Heart right ventricle (tissue), 16 donors: ENCODE results near the gene PSD4. TPM values are rescaled to one million over a fixed set of nuclear protein-coding genes. Genes with fewer than 3 reads are reported as not detected.

Experiments used
- ATAC-seq, 8 donors: fragments of 200-7000 bp; cut with Tn5 transposase; one replicate each; pipeline ENCODE4 v1.9.1; 2020; ENCODE audit warnings: mild to moderate bottlenecking in 8 of 8, moderate library complexity in 8 of 8, moderate number of reproducible peaks in 1 of 8
- DNase-seq, 2 donors: peaks; one replicate each; pipeline ENCODE4 v3.0.0-alpha.2; 2020
- H3K27ac ChIP-seq, 10 donors: fragments of 200-600 bp; sonication (generic) in 2 of 10; one replicate each; pipeline versions ENCODE4 v1.5.0 to v1.8.0; 2020 to 2022; ENCODE audit warnings: mild to moderate bottlenecking in 3 of 10
- H3K27me3 ChIP-seq, 7 donors: fragments of 200-600 bp; one replicate each; pipeline ENCODE4 v1.8.0; 2021 to 2022; ENCODE audit warnings: mild to moderate bottlenecking in 2 of 7
- H3K36me3 ChIP-seq, 9 donors: fragments of 200-600 bp; sonication (generic) in 1 of 9; one replicate each; pipeline versions ENCODE4 v1.5.0 to v1.8.0; 2020 to 2022; ENCODE audit warnings: mild to moderate bottlenecking in 2 of 9
- H3K4me1 ChIP-seq, 9 donors: fragments of 200-600 bp; sonication (generic) in 1 of 9; one replicate each; pipeline versions ENCODE4 v1.5.0 to v1.8.0; 2020 to 2022; ENCODE audit warnings: mild to moderate bottlenecking in 4 of 9
- H3K4me3 ChIP-seq, 10 donors: fragments of 200-600 bp; sonication (generic) in 2 of 10; one replicate each; pipeline versions ENCODE4 v1.5.0 to v1.8.0; 2020 to 2022; ENCODE audit warnings: mild to moderate bottlenecking in 7 of 10, moderate library complexity in 2 of 10
- H3K9me3 ChIP-seq, 11 donors: fragments of 200-600 bp in 10 of 11; sonication (generic) in 2 of 11; one replicate each; pipeline versions ENCODE4 v1.5.0 to v1.8.0; 2013 to 2022; ENCODE audit warnings: mild to moderate bottlenecking in 2 of 11, control low read depth in 1 of 11, moderate library complexity in 1 of 11
- WGBS, 2 donors: extraction: QIAGEN DNeasy Blood & Tissue Kit; methylation state at CpG; one replicate each; pipeline ENCODE4 v1.1.7; 2013; ENCODE audit warnings: inconsistent platforms in 1 of 2; 5-methylcytosine and 5-hydroxymethylcytosine counted together
- intact Hi-C, 10 donors: fragments of 100-400 bp; cut with DNase I; formaldehyde crosslinking; loops; one replicate each; pipeline versions ENCODE4 v1.11.1 to v1.14.2; 2022
- polyA plus RNA-seq, 2 donors: library from polyadenylated mRNA; stranded (reverse); fragments of 200-250 nt; gene quantifications; one replicate each; pipeline ENCODE4 v1.2.3, GENCODE V29; 2013
- total RNA-seq, 10 donors: library from RNA; stranded (reverse); fragmentation: NEBNext Ultra II Directional in 3 of 10; extraction: Animal tissue kit (Norgen Biotek cat#: 25700) in 3 of 10; gene quantifications; one replicate each; pipeline versions ENCODE4 v1.2.1 to v1.2.4, GENCODE V29; 2021 to 2023
- TF ChIP-seq, protein P1 (sequence below), 9 donors: fragments of 200-600 bp; sonication (generic) in 2 of 9; IDR thresholded peaks; one replicate each; pipeline versions ENCODE4 v1.5.0 to v1.8.0; 2021 to 2022; ENCODE audit warnings: antibody characterized with exemption in 9 of 9, mild to moderate bottlenecking in 5 of 9, moderate library complexity in 1 of 9
- donor health status: Arrhythmogenic right ventricular cardiomyopathy.
- donor health status: ischemic (EF 13 %, LVEDD 7.1; RV severe dilation, severe dysfunction).
- donor health status: healthy with polysubstance abuse.
- donor health status: DM: no; HTN: yes; CAD: no.
- donor health status: DM: no; HTN: no; CAD: no.
- donor health status: ischemic (EF 25% LVEDD 6.9; RV normal size, moderate dysfunction).
- donor health status: ischemic (EF 25% LVEDD 5.7; RV mildly dilated, moderate dysfunction).
- donor health status: healthy.
- donor health status: DM: yes; HTN: yes; CAD: no.
- donor health status: Ischemic cardiomyopathy.
- donor health status: ischemic (EF 35%, LVEDD 5.7; RV mildly dilated, moderate dysfunction).
- donor health status: nonischemic (EF 11% LVEDD 7.7; RV severe dilation, severe dysfunction).
- donor health status: DM: yes; HTN: yes; CAD: no.
- donor health status: PGD.
- donor health status: ischemic (EF 29% LVEDD 5.4; RV normal size, mild dysfunction).
- donor health status: nonischemic (EF 23%, LVEDD 6.1; RV moderate dilation, normal function).

The PSD4 gene
- total and polyA plus RNA-seq, 12 donors = 1.0 to 13.0 (median 1.7) TPM

DNA sequence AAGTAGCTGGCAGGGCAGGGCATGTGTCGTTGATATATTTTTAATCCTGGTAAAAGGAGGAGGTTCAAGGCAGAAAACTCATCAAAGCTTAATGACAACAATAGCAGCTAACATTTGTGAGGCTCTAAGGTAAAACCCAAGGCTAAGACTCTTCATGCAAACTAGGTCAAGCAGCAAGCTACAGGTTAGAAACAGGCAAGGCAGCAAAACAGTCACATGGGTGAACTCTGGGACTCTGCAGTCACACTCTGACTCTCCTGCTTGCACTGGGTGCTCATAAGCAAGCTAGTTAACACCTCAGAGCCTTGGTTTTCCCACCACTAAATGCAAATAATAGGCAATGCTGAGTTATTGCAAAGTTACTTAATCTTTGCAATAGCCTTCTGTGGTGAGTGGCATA lies 38.5 kb upstream of the PSD4 start:
- Histone ChIP-seq H3K9me3 (no peaks in the 10 kb centered on the region), H3K4me3 (no peak overlapping the region), H3K27me3 (peaks cover 0 to 5% (median 0%) of the 10 kb centered on the region in 7 donors), H3K27ac (no peak overlapping the region), H3K36me3 (peaks cover 0 to 12% (median 0%) of the 10 kb centered on the region in 9 donors), H3K4me1 (peaks cover 0 to 6% (median 0%) of the 10 kb centered on the region in 9 donors)
- ATAC-seq (no peak), DNase-seq (no peak)
- intact Hi-C loops = loop anchor here in 9 of 10 donors (5.0 to 10.0 kb wide), 8 partner anchors 59 to 257 kb away; no protein-coding TSS in a partner anchor
- TF ChIP-seq, protein P1, sequence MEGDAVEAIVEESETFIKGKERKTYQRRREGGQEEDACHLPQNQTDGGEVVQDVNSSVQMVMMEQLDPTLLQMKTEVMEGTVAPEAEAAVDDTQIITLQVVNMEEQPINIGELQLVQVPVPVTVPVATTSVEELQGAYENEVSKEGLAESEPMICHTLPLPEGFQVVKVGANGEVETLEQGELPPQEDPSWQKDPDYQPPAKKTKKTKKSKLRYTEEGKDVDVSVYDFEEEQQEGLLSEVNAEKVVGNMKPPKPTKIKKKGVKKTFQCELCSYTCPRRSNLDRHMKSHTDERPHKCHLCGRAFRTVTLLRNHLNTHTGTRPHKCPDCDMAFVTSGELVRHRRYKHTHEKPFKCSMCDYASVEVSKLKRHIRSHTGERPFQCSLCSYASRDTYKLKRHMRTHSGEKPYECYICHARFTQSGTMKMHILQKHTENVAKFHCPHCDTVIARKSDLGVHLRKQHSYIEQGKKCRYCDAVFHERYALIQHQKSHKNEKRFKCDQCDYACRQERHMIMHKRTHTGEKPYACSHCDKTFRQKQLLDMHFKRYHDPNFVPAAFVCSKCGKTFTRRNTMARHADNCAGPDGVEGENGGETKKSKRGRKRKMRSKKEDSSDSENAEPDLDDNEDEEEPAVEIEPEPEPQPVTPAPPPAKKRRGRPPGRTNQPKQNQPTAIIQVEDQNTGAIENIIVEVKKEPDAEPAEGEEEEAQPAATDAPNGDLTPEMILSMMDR (IDR thresholded peaks at IDR 0.05) = no peak
- WGBS, 2 donors = 83 to 85% methylated on average over 1 of the region's 1 CpG

DNA sequence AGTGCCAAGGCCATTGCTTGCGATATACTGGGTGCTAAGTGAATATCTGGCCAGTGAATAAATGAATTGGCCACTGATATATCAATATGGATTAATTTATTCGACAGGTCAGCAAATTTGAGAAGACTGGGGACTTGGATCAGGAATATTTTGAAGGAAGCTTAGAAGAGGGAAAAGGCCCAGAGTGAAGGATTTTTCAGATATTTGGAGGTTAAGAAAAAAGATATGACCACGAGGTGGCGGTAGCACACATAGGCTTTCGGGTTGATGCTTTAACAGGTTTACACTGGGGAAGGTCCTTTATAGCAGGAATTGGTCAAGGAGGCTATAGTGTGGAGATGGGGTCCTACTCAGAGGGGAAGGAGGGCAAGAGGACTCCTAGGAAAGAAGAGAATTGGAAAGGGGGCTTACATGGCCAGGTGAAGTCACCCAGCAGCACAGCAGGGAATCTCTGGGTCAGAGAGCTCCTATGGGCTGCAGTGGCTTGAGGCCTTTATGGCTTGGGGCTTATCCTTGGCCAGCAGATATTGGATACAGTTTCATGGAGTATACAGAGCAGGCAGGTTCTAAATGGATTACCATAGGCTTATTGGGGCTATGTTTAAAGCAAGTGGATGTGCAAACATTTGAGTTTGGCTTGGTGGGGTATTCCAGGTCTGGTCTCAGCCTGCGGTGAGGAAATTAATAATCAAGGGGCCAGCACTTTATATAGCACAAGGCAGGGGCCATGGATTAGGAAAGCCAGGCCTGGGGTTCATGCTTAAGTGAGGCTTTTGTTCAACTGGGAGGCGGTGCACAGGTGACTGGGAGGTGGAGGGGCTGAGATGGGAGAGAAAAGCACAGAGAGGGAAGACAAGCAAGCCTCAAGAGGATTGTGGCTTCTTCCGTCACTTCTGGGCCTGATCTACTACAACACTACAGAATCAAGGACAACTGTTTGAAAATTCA lies 36.7 kb upstream of the PSD4 start:
- peaks cover 0 to 6% (median 0%) of the 10 kb centered on the region in 9 donors for H3K4me1 ChIP-seq
- H3K4me3 ChIP-seq = no peak overlapping the region
- WGBS, 2 donors = 47 to 50% methylated on average over 8 of the region's 8 CpGs
- DNase-seq = no peak
- H3K36me3 ChIP-seq = peaks cover 0 to 12% (median 0%) of the 10 kb centered on the region in 9 donors
- H3K9me3 ChIP-seq = no peaks in the 10 kb centered on the region
- peak in 4 of 8 donors; percentile 31 to 56 (median 36) for ATAC-seq
- H3K27ac ChIP-seq = no peak overlapping the region
- TF ChIP-seq, protein P1 (IDR thresholded peaks at IDR 0.05) = peak; percentile 18 to 67 (median 52)
- intact Hi-C loops = loop anchor here in 9 of 10 donors (2.0 to 10.0 kb wide), 9 partner anchors 58 to 255 kb away; no protein-coding TSS in a partner anchor
- H3K27me3 ChIP-seq = peaks cover 0 to 5% (median 0%) of the 10 kb centered on the region in 7 donors

DNA sequence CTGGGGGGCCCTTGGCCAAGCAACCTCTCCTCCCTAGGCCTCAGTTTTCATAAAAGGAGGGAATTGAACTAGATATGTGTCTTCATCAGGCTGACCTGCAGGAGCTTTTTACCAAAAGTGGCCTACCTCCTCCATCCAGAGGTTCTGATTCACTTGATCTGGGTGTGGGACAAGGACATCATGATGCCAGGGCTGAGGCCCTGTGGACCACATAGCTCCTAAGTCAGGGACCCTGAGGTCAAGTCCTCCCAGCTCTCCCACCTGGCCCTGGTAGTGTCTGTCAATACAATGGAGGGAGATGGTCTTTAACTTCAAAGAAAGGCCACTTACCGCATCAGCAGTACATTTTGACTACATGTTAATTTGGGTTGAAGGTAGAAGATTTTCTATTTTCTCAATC lies 35.9 kb upstream of the PSD4 start:
- H3K27me3 ChIP-seq = peaks cover 0 to 5% (median 0%) of the 10 kb centered on the region in 7 donors
- no peak for DNase-seq
- intact Hi-C loops = loop anchor here (2.0 to 10.0 kb wide), 11 partner anchors 57 to 254 kb away; no protein-coding TSS in a partner anchor

More for the DNA sequence above, 35.9 kb upstream of the PSD4 start:
- H3K27ac ChIP-seq = no peak overlapping the region
- H3K4me3 ChIP-seq = no peak overlapping the region
- TF ChIP-seq, protein P1 (IDR thresholded peaks at IDR 0.05) = no peak
- WGBS, 2 donors = 100% methylated on average over 1 of the region's 1 CpG
- peaks cover 0 to 6% (median 0%) of the 10 kb centered on the region in 9 donors for H3K4me1 ChIP-seq
- H3K9me3 ChIP-seq = no peaks in the 10 kb centered on the region
- ATAC-seq = no peak
- peaks cover 0 to 6% (median 0%) of the 10 kb centered on the region in 9 donors for H3K36me3 ChIP-seq
